ENCODE results near the gene GPR108.

DNA sequence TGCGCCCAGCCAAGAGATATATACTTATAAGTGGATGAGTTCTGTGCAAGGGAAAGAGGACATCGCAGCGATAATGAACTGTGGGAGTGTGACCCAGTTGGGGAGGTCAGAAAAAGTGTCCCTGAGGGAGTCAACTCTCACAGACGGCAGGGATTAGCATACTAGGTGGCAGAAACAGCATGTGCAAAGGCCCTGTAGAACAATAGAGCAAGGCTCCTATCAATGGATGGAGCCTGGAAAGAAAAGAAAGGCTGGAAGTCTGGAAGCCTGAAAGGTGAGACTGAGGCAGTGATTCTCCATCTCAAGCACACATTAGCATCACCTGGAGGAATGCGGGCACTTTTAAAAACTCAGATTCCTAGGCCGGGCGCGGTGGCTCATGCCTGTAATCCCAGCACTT, 46.0 kb downstream of the GPR108 start:
- TF ChIP-seq TAF1 (IDR thresholded peaks at IDR 0.05; ENCODE audit: borderline replicate concordance, low read depth, low read length) (no peak), POLR2AphosphoS5 (IDR thresholded peaks at IDR 0.05; ENCODE audit: low read depth, low read length) (no peak)
